ENCODE results near the gene CTNNA2.

GRCh38 chr2:79872656-79873055 is 359.8 kb downstream of the CTNNA2 start:
- no peak for TF ChIP-seq CTCF (conservative IDR thresholded peaks at IDR 0.05)
- no peak for TF ChIP-seq EZH2 (IDR thresholded peaks at IDR 0.05; ENCODE audit: low read depth)

Data from PC-9 (cell line).